Superior temporal gyrus (tissue), 1 donor: ENCODE results near the gene OR1L4.

Source experiments
- DNase-seq: peaks from one replicate; pipeline ENCODE4 v3.0.0-alpha.2; 2016; ENCODE audit errors: extremely low spot score

OR1L4 gene, protein sequence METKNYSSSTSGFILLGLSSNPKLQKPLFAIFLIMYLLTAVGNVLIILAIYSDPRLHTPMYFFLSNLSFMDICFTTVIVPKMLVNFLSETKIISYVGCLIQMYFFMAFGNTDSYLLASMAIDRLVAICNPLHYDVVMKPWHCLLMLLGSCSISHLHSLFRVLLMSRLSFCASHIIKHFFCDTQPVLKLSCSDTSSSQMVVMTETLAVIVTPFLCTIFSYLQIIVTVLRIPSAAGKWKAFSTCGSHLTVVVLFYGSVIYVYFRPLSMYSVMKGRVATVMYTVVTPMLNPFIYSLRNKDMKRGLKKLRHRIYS

DNA sequence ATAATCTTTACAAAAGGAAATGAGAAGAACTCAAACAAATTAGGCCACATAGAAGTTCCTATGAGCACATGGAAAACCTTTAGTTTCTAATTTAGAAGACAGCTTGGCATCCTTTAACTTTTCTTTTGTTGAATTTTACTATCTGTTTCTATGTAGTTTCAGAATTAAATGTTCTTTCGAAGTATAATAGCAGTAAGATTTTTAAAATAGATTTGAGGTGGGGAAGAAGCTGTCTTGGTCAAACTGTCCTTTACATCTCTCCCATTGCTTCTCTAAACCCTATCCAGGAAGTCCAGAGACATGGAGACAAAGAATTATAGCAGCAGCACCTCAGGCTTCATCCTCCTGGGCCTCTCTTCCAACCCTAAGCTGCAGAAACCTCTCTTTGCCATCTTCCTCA, at the start of gene OR1L4:
TSS of gene OR1L4 (plus strand) at position 301 of the 400 bp plus-strand sequence. CDS start at position 301, 0 bp downstream.
- no peak for DNase-seq

DNA sequence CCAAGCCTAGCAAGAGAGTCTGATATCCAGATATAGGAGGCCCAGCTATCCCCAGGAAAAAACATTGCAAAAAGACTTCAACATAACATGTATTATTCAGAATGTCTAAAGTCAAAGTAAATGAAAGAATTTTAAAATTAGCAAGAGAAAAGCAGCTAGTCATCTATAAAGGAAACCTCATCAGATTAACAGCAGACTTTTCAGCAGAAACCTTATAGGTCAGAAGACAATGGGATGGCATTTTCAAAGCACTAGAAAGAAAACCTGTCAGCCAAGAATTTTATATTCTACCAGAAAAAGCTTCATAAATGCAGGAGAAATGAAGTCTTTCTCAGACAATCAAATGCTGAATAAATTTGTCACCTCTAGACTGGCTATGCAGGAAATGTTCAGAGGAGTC, 38.9 kb upstream of the OR1L4 start:
- DNase-seq = no peak

DNA sequence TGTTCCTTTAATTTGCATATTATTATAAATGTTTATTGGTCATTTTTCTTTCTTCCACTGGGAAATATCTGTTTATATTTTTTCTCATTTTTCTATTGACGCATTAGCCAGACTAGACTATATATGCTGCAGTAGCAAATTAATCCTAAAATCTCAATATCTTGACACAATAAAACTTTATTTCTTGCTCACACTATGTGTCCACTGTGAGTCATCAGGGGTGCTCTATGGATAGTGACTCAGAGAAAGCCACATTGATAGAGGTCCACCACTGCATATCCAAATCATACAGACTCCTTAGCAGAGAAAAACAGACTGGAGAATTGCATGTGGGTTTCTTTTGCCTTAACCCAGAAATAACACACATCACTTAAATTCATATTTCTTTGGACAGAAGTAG, 28.1 kb upstream of the OR1L4 start:
- DNase-seq = no peak

DNA sequence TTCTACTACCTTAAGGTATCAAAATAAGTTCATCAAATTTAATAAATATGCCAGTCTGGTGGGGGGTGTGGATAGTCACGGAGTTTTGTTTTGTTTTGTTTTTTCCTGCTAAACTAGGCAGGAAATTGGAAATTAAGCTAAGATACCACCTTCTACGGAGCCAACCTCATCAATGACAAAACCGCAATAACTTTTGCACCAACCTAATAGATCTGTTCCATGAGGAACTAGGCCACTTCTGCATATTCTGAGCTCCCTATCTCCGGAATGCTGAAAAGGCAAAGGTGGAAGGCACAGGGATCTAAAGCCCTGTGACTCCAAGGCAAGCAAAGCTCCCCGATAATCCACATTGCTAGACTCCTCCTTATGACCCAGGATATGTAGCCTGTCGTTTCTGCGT, 5.8 kb upstream of the OR1L4 start:
- no peak for DNase-seq

DNA sequence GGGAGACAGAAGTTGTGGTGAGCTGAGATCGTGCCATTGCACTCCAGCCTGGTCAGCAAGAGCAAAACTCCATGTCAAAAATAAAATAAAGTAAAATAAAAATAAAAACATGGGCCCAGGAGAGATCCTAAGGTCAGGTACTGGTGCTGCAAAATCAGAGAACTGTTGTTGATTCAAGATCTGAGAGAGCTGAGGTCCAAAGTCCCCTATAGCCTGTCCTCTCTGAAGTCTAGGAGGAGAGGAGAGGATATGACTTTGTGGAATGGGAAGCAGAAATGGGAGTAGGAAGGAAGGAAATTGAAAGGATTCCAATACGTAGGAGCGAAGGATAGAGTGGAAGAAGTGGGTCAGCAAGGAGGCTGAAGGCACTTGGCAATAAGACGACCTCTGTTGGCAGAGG, 4.6 kb upstream of the OR1L4 start:
- DNase-seq = no peak

DNA sequence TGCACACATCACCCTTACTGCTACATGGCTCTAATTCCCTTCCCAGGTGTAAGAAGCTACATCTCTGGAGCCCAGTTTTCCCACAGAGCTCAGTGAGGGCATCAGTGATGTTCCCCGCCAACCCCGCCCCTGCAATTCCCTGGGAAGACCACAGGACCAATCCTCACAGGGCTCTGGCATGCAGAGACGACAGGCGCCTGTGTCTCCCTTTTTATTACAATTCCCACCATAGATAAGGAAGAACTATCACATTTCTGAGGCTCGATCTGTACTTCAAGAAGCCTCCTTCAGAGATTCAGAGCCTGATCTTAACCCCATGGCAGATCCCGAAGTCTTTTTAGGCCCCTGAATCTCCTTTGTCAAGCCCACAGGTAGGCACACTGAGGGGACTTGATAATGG, 18.2 kb downstream of the OR1L4 start, which contains the start of gene OR1L6:
TSS of gene OR1L6 (plus strand) at position 301 of the 400 bp plus-strand sequence. CDS start 7,545 bp downstream, outside the sequence.
- DNase-seq = no peak

DNA sequence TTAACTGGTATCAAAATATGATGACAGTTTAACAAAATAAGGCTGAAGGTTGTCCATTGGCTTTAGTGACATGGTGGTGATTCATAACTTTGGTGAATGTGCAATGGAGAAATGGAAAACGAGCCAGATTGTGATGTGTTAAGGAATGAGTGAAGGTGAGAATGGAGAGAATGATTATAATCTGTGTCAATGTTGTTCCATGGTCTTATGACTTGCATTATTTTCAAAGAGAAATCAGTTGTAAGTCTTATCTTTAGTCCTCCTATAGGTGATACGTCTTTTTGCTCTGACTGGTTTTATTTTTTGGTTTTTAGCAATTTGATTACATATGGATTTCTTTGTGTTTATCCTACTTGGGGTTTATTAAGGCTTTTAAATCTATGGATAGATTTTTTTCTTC, 31.0 kb downstream of the OR1L4 start:
- no peak for DNase-seq

DNA sequence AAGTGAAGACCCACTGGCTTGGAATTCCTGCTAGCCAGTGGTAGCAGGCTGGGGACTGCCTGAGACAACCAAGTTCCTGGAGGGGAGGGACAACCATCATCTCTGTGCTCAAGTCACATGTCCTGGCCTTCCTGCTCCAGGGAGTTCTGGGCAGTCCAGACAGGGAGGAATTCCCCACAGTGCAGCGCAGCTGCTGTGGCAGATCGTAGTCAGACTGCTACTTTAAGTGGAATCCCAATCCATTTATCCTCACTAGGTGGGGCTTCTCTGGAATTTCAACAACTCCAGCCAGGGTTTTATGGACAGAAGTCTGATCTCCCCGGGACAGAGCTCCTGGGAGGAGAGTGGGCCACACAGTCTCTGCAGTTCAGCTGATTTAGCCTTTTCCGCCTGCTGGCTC, 44.0 kb downstream of the OR1L4 start:
- no peak for DNase-seq
